ENCODE measurements around the gene EXOC6B. TPM values are rescaled to one million over a fixed set of nuclear protein-coding genes. Genes with fewer than 3 reads are reported as not detected.

The EXOC6B gene
- total RNA-seq: 27.4 and 40.2 TPM in 2 replicates

DNA sequence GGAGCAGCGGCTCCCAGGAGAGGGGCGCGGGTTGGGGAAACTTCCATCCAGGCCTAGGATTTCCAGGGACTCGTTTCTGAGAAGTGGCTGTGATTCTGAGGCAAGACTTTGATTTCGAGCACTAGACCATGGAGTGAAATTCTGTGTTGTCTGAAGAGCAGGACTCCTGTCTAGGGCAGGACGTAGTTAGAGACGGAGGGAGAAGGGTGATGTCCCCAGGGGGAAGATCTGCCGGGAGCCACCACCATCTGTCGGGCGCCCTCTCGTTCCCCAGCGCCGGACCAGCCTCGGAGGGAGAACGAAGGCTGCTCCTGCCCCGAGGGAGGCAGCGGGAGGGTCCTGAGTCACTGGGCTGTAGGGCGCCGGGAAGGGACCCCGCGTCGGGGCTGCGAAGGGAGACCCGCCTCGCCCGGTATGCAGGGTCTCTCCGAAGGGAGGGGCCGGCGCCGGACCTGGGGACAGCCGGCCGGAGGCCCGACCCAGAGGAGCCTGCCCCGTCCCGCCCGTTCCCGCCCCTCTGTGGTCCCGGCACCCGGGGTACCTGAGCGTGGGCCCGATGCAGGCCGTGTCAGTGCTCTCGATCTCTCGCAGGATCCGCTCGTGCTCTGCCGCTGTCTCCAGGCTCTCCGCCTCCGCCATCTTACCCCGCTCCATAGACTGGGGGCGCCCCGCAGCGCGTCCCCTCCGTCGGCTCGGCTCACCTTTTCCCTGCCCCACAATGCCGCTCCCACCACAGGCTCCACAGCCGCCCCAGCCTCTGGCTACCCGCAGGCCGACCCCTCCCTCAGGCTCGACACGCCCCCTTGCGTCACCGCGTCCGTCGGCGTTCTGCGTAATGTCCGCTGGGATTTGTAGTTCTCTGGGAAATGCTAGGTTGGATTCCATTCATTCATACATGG is at the start of gene EXOC6B:
Gene EXOC6B (minus strand): TSS at position 777 of the 899 bp plus-strand sequence.
- no peak for TF ChIP-seq CTCF (IDR thresholded peaks at IDR 0.05; ENCODE audit: insufficient read depth, low read depth, low read length)
- peak within 1 kb of the TSS; percentile 88 for H3K4me3 ChIP-seq (ENCODE audit: low read depth, low read length)
- DNase-seq (ENCODE audit: low read depth): peak; percentile 89

DNA sequence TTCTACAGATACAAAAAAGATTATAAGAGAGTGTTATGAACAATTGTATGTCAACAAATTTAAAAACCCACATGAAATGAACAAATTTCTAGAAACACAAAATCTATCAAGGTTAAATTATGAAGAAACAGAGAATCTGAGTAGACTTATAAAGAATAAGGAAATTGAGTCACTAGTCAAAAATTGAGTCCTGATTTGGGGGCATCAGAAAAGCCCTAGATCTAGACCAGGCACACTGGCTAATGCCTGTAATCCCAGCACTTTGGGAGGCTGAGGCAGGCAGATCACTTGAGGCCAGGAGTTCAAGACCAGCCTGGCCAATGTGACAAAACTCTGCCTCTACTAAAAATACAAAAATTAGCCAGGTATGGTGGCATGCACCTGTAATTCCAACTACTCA is 46.0 kb upstream of the EXOC6B start:
- TF ChIP-seq CTCF (IDR thresholded peaks at IDR 0.05; ENCODE audit: insufficient read depth, low read depth, low read length): no peak
- H3K4me3 ChIP-seq (ENCODE audit: low read depth, low read length): no peak overlapping the region
- no peak for DNase-seq (ENCODE audit: low read depth)

DNA sequence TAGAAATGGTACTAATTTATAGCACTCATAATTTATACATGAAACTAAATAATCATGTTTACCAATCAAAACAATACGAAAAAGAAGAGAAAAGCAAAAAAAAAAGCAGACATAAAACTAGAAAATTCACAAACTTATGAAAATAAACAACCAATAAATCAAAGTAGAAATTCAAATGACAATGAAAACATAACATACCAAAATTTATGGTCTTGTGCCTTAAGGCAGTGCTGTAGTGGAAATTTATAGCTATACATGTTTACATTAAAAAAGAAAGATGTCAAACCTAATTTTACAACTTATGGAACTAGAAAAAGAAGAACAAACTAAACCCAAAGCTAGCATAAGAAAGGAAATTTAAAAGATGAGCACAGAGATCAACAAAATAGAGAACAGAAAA is 45.2 kb upstream of the EXOC6B start:
- H3K4me3 ChIP-seq (ENCODE audit: low read depth, low read length): no peak overlapping the region
- no peak for TF ChIP-seq CTCF (IDR thresholded peaks at IDR 0.05; ENCODE audit: insufficient read depth, low read depth, low read length)
- DNase-seq (ENCODE audit: low read depth): no peak

- TF ChIP-seq CTCF (IDR thresholded peaks at IDR 0.05; ENCODE audit: insufficient read depth, low read depth, low read length): no peak
These were observed 38.7 kb upstream of the EXOC6B start for GRCh38 chr2:72864500-72864899.

GRCh38 chr2:72863046-72863445 is 37.2 kb upstream of the EXOC6B start:
- no peak overlapping the region for H3K4me3 ChIP-seq (ENCODE audit: low read depth, low read length)
- DNase-seq (ENCODE audit: low read depth): no peak
- no peak for TF ChIP-seq CTCF (IDR thresholded peaks at IDR 0.05; ENCODE audit: insufficient read depth, low read depth, low read length)

More at GRCh38 chr2:72864500-72864899, 38.7 kb upstream of the EXOC6B start:
- DNase-seq (ENCODE audit: low read depth): no peak
- H3K4me3 ChIP-seq (ENCODE audit: low read depth, low read length): no peak overlapping the region

DNA sequence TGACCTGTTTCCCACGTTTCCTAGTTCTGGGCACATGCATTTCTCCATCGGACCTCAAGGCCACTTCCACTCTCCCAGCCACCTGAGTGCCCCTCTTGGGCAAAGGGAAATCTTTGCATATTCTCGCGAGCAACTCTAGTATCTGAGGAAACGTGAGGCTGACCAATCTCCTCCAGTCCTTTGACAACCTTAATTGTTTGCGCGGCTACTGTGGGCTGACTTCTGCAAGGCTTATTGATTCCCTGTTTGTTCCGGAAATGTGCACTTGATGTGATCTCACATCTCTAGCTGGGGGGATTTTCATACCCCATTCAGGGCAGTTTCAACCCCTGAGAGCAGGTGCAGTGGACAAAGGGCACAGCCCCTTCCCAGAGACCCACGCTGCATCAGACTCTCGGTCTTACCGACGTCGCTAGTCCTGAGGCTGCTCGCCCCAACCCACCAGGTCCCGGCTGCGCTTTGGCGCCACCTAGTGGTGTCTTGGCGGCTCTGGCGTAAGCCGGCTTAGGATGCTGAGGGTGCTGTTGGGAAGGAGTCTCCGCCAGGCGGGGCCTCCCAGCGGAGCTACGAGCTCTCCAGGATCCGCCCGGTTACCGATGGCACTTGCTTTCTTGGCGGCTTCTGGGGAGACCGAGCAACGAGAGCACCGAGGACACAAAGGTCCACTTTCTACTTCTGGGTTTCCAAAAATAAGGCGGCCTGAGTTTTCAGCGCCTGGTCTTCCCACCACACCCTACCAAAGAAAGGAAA is 36.6 kb upstream of the EXOC6B start:
- TF ChIP-seq CTCF (IDR thresholded peaks at IDR 0.05; ENCODE audit: insufficient read depth, low read depth, low read length): peak; percentile 98
- H3K4me3 ChIP-seq (ENCODE audit: low read depth, low read length): peak overlapping the region; percentile 32
- DNase-seq (ENCODE audit: low read depth): peak; percentile 90
